22Rv1 (cell line): ENCODE results near the gene DPH1.

Experiments used
- CTCF ChIP-seq: fragments of 450-650 bp; IDR thresholded peaks from 2 replicates; pipeline ENCODE4 v1.5.1; 2017; ENCODE audit warnings: mild to moderate bottlenecking
- ZFX ChIP-seq: fragments of 450-650 bp; IDR thresholded peaks from 2 replicates; pipeline ENCODE4 v1.6.1; 2017; ENCODE audit warnings: antibody characterized with exemption, borderline replicate concordance

GRCh38 chr17:2027528-2028233 lies 2.3 kb upstream of the DPH1 start:
- no peak for TF ChIP-seq CTCF
- TF ChIP-seq ZFX: no peak
